Stimulated activated naive CD8-positive, alpha-beta T cell treated with anti-CD3 and anti-CD28 coated beads, Interleukin-15, Interleukin-2, amounts not matched to agents 100 ng/mL and 50 ng/mL, for 24 hours (primary cell): ENCODE measurements around the gene INSYN2B.
"Not testable (repeated sequence)": the region's sequence is repeated elsewhere in the genome, so short reads cannot be mapped to it uniquely, and the experiment has no call there.

Experiments
- H3K27ac Mint-ChIP-seq: one replicate; pipeline ENCODE4 v1.8.0; 2021; ENCODE audit warnings: mild to moderate bottlenecking, mixed read lengths
- H3K27me3 Mint-ChIP-seq: one replicate; pipeline ENCODE4 v1.8.0; 2021; ENCODE audit warnings: mixed read lengths
- H3K36me3 Mint-ChIP-seq: one replicate; pipeline ENCODE4 v1.8.0; 2021; ENCODE audit warnings: low read depth, mixed read lengths
- H3K4me1 Mint-ChIP-seq: one replicate; pipeline ENCODE4 v1.8.0; 2021; ENCODE audit warnings: low read depth, mixed read lengths
- H3K4me3 Mint-ChIP-seq: one replicate; pipeline ENCODE4 v1.8.0; 2021; ENCODE audit warnings: mild to moderate bottlenecking, mixed read lengths
- H3K9me3 Mint-ChIP-seq: one replicate; pipeline ENCODE4 v1.8.0; 2021; ENCODE audit warnings: mixed read lengths

The INSYN2B gene

DNA sequence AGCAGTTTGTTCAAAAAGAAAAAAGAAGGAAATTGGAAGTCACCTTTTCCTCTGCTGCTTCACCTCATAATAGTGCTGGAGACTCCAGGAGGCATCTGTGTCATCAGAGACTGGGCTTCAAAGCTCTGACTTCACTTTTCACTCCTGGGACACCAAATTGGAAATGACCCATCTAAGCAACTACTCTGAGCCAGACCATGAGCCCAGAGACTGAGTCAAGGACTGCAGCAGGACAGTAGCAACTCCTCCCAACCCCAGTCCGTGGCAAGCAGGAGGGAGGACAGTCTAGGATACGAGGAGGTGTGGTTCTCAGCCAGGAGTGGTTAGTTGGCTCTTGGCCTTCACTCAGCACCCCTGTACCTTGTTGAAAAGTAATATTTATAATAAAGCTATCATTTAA, 131.5 kb downstream of the INSYN2B start:
- no peaks in the 10 kb centered on the region for H3K27me3 Mint-ChIP-seq
- H3K4me1 Mint-ChIP-seq = no peaks in the 10 kb centered on the region
- H3K9me3 Mint-ChIP-seq = peaks cover 19% of the 10 kb centered on the region
- no peak overlapping the region for H3K27ac Mint-ChIP-seq
- H3K4me3 Mint-ChIP-seq = no peak overlapping the region
- H3K36me3 Mint-ChIP-seq = peaks cover 93% of the 10 kb centered on the region

DNA sequence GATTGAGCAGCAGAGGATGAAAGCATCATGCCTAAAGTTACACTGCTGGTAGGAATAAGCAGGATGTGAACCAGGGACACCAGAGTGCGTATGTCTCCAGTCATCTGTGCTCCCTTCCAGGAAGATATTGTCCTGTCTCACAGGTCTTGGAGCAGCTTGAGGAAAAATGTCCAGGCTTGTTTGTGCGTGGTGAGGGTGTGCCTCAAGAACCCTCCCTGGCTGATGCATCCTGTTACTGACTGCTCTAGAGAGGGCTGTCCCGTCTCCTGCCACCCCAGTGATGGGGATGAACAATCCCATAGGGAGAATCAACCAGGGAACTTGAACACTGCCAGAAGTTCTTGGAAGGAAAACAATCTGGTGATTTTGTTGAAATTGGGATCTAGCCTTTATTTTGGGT, 132.0 kb downstream of the INSYN2B start:
- Mint-ChIP-seq H3K27me3 (no peaks in the 10 kb centered on the region), H3K27ac (no peak overlapping the region), H3K9me3 (peaks cover 19% of the 10 kb centered on the region), H3K4me3 (no peak overlapping the region), H3K36me3 (peaks cover 95% of the 10 kb centered on the region), H3K4me1 (no peaks in the 10 kb centered on the region)

DNA sequence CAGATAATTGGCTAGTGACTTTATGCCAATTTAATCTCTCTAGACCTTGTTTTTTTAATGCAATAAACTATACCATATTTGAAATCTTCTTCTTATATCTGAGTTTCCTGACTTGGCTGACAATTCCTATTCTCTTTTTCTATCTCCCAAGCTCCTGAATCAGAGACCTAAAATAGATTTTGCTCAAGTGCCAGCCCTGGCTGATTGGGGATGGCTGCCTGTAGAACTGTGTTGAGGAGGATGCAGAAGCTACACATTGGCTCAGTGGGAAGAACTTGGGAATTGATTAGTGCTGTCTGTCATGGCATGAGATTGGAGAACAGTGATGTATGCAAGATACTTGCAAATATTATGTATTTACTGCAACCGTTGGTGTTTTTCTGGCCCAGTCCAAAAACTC, 132.8 kb downstream of the INSYN2B start:
- Mint-ChIP-seq H3K27me3 (no peaks in the 10 kb centered on the region), H3K9me3 (peaks cover 19% of the 10 kb centered on the region), H3K4me1 (no peaks in the 10 kb centered on the region), H3K4me3 (no peak overlapping the region), H3K36me3 (peaks cover 94% of the 10 kb centered on the region), H3K27ac (no peak overlapping the region)

GRCh38 chr5:169842699-169843098, 137.6 kb downstream of the INSYN2B start:
- H3K27ac Mint-ChIP-seq = no peak overlapping the region
- H3K9me3 Mint-ChIP-seq = no peaks in the 10 kb centered on the region
- H3K4me1 Mint-ChIP-seq = no peaks in the 10 kb centered on the region
- H3K4me3 Mint-ChIP-seq = no peak overlapping the region
- no peaks in the 10 kb centered on the region for H3K27me3 Mint-ChIP-seq
- H3K36me3 Mint-ChIP-seq = peaks cover 95% of the 10 kb centered on the region

GRCh38 chr5:169840405-169840804, 139.9 kb downstream of the INSYN2B start:
- no peak overlapping the region for H3K4me3 Mint-ChIP-seq
- H3K27me3 Mint-ChIP-seq = no peaks in the 10 kb centered on the region
- no peak overlapping the region for H3K27ac Mint-ChIP-seq
- H3K36me3 Mint-ChIP-seq = peaks cover 81% of the 10 kb centered on the region
- H3K4me1 Mint-ChIP-seq = no peaks in the 10 kb centered on the region
- no peaks in the 10 kb centered on the region for H3K9me3 Mint-ChIP-seq

GRCh38 chr5:169838688-169839087, 141.6 kb downstream of the INSYN2B start:
- Mint-ChIP-seq H3K36me3 (peaks cover 68% of the 10 kb centered on the region), H3K27ac (no peak overlapping the region), H3K4me3 (no peak overlapping the region), H3K27me3 (no peaks in the 10 kb centered on the region), H3K9me3 (no peaks in the 10 kb centered on the region), H3K4me1 (peaks cover 7% of the 10 kb centered on the region)

DNA sequence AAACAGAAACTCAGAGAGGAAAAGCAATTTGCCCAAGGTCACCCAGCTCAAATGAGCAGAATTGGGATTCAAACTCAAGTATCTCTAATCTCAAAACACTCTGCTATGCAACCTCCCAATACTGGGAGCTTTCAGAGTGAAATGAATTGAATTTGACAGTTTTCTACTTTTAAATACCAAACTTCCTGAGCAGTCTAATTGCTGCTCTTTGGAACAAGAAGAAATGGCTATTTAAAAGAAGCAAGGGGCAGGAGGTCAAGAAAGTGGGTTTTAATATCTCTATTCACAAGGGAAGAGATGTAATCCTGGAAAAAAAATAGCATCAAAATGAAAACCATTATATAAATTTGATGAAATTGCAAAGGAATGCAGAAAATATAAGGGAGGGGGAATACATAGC, 142.6 kb downstream of the INSYN2B start:
- Mint-ChIP-seq H3K4me1 (peaks cover 17% of the 10 kb centered on the region), H3K27ac (no peak overlapping the region), H3K27me3 (no peaks in the 10 kb centered on the region), H3K36me3 (peaks cover 66% of the 10 kb centered on the region), H3K9me3 (no peaks in the 10 kb centered on the region), H3K4me3 (no peak overlapping the region)

GRCh38 chr5:169836835-169837536, 143.3 kb downstream of the INSYN2B start:
- Mint-ChIP-seq H3K4me3 (no peak overlapping the region), H3K36me3 (peaks cover 66% of the 10 kb centered on the region), H3K27me3 (no peaks in the 10 kb centered on the region), H3K9me3 (no peaks in the 10 kb centered on the region), H3K4me1 (peaks cover 24% of the 10 kb centered on the region), H3K27ac (no peak overlapping the region)

- Mint-ChIP-seq H3K27ac (peak overlapping the region; percentile 43), H3K36me3 (peaks cover 59% of the 10 kb centered on the region), H3K4me1 (peaks cover 29% of the 10 kb centered on the region)
- not testable (repeated sequence) for H3K9me3 Mint-ChIP-seq, H3K27me3 Mint-ChIP-seq, H3K4me3 Mint-ChIP-seq
Observed at GRCh38 chr5:169834540-169834939, 145.8 kb downstream of the INSYN2B start.

DNA sequence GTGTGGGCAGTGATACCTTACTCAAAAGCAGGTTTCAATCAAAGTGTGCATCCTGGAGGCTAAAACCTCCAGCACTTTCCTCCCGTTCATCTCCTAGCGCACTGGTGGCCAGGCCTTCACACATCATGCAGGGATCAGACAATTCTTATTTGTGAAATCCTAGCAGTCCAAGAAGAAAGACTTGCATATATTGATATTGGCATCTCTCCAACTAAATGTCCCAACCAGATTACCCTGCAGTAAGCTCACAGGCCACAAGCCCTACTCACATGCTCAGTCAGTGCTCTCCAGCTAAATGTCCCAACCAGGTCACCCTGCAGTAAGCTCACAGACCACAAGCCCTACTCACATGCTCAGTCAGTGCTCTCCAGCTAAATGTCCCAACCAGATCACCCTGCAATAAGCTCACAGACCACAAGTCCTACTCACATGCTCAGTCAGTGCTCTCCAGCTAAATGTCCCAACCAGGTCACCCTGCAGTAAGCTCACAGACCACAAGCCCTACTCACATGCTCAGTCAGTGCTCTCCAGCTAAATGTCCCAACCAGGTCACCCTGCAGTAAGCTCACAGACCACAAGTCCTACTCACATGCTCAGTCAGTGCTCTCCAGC, 146.5 kb downstream of the INSYN2B start:
- H3K9me3 Mint-ChIP-seq, H3K27me3 Mint-ChIP-seq, H3K4me3 Mint-ChIP-seq: not testable (repeated sequence)
- H3K4me1 Mint-ChIP-seq = peaks cover 32% of the 10 kb centered on the region
- H3K27ac Mint-ChIP-seq = peak overlapping the region; percentile 38
- peaks cover 57% of the 10 kb centered on the region for H3K36me3 Mint-ChIP-seq

- Mint-ChIP-seq H3K4me3 (no peak overlapping the region), H3K4me1 (peaks cover 41% of the 10 kb centered on the region), H3K27ac (no peak overlapping the region), H3K9me3 (no peaks in the 10 kb centered on the region), H3K27me3 (no peaks in the 10 kb centered on the region), H3K36me3 (peaks cover 56% of the 10 kb centered on the region)
Observed at GRCh38 chr5:169832845-169833244, 147.4 kb downstream of the INSYN2B start.

DNA sequence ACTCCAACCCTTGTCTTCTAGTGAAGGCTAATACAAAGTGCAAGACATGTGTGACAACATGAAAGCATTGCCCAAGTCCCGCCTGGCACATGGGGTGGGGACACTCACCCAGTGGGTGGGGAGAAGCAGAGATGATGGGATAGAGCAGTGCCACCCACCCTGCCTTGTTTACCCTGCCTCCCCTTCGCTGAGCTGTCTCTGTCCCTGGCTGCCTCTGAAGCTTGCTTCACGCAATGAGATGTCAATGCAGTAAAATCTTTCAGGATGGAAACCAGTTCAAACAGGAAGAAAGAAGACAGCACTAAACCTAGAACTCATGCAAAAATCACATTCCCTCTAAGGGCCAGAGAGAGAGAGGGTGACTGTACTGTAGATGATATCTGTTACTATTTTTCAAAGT, 148.0 kb downstream of the INSYN2B start:
- no peaks in the 10 kb centered on the region for H3K9me3 Mint-ChIP-seq
- H3K4me1 Mint-ChIP-seq = peaks cover 46% of the 10 kb centered on the region
- H3K36me3 Mint-ChIP-seq = peaks cover 55% of the 10 kb centered on the region
- no peak overlapping the region for H3K4me3 Mint-ChIP-seq
- H3K27ac Mint-ChIP-seq = peak overlapping the region; percentile 12
- H3K27me3 Mint-ChIP-seq = no peaks in the 10 kb centered on the region

GRCh38 chr5:169831331-169831730, 149.0 kb downstream of the INSYN2B start:
- no peaks in the 10 kb centered on the region for H3K9me3 Mint-ChIP-seq
- no peak overlapping the region for H3K27ac Mint-ChIP-seq
- peaks cover 47% of the 10 kb centered on the region for H3K4me1 Mint-ChIP-seq
- no peaks in the 10 kb centered on the region for H3K27me3 Mint-ChIP-seq
- H3K4me3 Mint-ChIP-seq = no peak overlapping the region
- peaks cover 53% of the 10 kb centered on the region for H3K36me3 Mint-ChIP-seq

DNA sequence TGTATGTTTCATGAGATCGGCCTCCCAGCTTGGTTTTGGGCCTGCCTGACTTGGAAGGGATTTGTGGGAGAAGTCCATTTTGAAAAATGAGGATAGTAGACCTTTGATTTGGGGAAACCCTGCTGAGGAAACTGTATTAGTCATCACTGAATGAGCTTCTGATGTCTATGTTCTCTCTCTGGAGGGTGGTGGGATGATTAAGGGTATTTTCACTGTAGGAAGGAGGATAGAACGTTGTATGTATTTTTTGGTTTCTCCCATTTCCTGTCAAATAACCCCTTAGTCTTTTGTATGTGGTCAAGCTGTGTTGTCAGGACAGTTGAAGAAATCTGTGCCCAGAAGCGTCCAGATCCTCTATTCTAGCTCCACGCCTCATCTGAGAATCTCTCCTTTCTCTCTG, 151.9 kb downstream of the INSYN2B start:
- Mint-ChIP-seq H3K27ac (peak overlapping the region; percentile 47), H3K4me1 (peaks cover 36% of the 10 kb centered on the region), H3K36me3 (peaks cover 60% of the 10 kb centered on the region), H3K27me3 (no peaks in the 10 kb centered on the region), H3K4me3 (no peak overlapping the region), H3K9me3 (no peaks in the 10 kb centered on the region)

DNA sequence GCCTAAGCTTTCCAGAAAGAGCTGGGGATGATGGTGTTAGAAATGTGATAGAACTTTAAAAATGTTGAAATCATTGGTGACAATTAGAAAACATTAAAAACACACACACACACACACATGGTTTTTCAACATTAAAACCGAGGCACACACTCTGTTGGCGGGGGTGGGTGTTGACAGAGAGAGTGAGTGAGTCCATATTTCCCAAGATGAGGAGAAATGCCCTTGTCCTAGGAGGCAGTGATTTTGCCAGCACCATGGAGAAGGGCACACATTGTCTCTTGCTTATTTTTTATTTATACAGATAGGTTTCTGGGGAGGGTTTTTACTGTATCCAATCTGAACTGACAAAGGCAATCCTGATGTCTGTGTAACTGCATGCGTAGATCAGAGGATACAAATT, 152.5 kb downstream of the INSYN2B start:
- Mint-ChIP-seq H3K27ac (peak overlapping the region; percentile 47), H3K4me3 (no peak overlapping the region), H3K9me3 (no peaks in the 10 kb centered on the region), H3K27me3 (no peaks in the 10 kb centered on the region), H3K4me1 (peaks cover 30% of the 10 kb centered on the region), H3K36me3 (peaks cover 61% of the 10 kb centered on the region)

DNA sequence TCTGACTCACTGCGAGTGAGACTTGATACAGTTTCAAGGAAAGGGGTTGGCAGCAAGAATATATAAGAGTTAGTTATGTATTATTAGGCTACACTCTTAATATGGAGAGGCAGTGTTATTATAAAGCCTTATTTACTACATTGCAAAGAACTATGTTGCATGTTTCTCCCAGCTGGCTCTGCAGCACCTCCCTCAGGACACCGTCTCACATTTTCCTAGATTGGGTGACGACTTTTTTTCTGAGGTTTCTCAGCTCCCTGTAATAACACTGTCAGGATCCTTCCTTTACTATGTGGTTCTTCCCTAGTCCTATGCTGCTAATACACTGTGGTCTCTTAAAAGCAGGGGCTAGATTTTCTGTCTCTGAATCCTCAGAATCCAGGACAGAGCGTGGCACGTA, 153.7 kb downstream of the INSYN2B start:
- H3K27me3 Mint-ChIP-seq = no peaks in the 10 kb centered on the region
- peaks cover 19% of the 10 kb centered on the region for H3K4me1 Mint-ChIP-seq
- H3K4me3 Mint-ChIP-seq = no peak overlapping the region
- peaks cover 57% of the 10 kb centered on the region for H3K36me3 Mint-ChIP-seq
- H3K9me3 Mint-ChIP-seq = no peaks in the 10 kb centered on the region
- no peak overlapping the region for H3K27ac Mint-ChIP-seq
